GM18909 (cell line): ENCODE measurements around the gene RBM26.
"Not testable (repeated sequence)": the region's sequence is repeated elsewhere in the genome, so short reads cannot be mapped to it uniquely, and the experiment has no call there.

Experiments
- ATAC-seq: cut with Tn5 transposase; IDR thresholded peaks from one replicate; pipeline ENCODE4 v1.9.1; 2021; ENCODE audit warnings: mild to moderate bottlenecking; ENCODE audit not compliant: unreplicated experiment, poor library complexity

The RBM26 gene

DNA sequence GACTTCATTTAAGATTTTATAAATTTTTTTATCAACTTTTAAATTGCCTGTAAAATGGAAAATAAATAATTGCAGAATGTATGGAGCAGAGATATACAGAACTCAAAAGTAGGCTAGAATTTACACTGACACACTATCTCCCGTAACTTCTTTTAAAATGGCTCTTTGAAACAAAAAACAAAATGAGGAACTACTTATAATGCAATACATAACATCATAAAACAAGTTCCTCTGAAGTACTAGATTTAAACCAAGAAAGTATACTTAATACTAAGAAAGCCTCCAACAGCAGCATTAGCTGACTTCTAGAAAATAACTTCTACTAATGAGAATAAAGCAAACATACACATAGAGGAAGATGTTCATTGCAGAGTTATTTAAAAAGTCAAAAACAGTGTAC lies 17.0 kb downstream of the RBM26 start:
- no peak for ATAC-seq

DNA sequence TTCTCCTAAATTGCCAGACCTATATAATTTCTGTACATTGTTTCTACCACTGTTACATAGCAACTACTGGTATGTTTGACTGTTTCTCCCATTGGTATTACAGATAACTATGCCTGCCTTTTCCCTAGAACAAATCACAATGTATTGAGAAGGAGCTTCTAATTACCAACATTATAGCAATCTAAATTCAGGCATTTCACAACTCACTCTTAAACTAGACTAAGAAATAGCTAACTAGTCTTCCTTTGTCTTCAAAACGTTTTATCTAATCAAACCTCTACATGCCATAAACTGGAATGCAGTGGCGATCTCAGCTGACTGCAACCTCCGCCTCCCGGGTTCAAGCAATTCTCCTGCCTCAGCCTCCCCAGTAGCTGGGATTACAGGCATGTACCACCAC lies 18.2 kb downstream of the RBM26 start:
- ATAC-seq, result no peak

DNA sequence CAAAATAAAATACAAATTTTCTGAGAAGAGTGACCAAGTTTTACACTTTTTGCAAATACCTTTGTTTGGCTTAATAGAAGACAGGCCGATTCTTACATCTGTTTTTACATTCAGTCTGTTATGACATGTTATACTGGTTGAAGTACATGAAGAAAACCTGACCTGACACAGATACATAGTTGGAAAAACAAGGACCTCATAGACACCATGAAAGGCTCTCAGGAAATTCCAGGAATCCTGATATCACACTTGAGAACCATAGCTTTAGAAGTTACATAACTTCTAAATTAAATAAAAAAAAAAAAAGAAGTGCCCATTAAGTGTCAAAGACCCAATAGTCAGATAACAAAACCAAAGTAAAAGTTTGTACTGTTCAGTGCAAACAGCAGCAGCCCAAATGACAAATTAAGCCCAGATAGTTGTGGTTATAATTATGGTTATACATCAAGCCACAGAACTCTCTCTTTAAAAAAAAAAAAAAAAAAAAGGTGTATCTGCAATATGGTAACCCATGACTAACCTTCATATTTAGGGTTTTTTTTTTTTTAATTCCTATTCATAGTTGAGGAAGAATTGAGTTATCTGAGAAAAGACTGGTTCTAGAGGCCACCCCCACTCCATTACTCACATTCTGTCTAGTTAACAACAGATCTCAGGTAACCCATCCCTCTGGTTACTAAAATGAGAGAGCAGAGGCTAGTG lies 19.8 kb downstream of the RBM26 start:
- ATAC-seq, result peak; percentile 13

DNA sequence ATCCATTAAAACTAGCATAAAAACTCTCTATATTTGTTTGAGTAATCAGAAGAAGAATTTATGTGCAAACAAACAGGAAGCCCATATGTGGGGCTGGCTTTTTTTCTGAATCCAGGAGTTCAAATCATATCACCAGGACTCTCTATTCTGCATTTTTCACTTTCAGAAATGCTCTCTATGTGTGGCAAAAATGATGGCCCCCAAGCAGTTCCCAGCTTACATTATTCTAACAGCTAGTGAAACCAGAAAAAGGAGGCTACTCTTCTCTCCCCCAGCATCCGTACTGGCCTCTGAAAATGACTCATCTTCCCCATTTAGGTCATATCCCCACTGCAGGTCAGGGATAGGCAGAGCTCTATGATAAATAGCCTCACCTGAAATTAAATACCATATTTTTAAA lies 20.4 kb downstream of the RBM26 start:
- peak; percentile 95 for ATAC-seq

DNA sequence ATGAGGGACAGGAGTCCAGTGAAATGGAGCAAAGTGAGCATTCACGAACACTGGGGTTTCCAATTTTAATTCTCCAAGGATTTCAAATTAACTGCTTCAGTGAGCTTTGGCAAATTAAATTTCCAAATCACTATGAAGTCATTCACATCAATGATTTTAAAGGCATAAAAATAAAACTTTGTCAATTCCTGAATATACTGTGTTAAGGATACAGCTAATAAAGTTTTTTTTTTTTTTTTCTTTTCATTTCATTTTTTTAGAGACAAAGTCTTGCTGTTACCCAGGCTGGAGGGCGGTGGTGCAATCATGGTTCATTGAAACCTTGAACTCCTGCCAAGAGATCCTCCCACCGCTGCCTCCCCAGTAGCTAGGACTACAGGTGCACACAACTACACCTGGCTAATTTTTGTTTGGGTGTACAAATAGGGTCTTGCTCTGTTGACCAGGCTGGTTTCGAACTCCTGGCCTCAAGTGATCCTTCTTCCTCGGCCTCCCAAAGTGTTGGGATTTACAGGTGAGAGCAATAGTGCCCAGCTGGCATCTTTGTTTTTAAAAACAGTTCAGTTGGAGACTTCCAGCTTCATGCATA lies 21.9 kb downstream of the RBM26 start:
- no peak for ATAC-seq

DNA sequence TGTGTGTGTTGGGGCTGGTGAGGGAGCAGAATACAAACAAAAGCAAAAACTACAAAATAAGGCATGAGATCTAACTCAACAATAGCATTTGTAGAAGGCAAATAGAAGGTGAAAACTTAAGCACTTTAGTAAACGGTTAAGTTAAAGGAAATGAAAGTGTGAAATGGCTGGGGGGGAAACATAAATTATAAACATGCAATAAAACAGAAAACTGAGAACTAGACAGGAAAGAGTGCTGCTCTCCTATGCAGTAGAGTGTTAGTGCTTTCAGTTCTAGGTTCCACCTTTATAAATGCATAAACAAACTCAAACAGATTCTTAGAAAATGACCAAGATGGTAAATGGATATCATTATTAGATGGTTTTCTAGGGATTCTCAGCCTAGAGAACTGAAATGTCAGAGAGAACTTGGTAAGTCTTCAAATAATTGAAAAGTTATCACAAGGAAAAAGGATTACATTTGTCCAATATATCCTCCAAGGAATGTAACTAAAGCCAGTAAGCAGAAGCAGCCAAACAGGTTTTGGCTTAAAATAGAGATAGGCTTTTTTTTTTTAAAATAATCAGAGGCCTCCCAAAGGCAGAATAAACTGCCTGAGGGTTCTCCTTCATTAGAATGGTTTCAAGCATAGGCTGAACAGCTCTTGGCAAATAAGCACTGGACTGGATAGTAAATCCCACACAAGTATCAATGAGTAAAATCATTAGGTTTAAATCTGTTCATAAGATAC lies 23.3 kb downstream of the RBM26 start:
- ATAC-seq, result peak; percentile 54

DNA sequence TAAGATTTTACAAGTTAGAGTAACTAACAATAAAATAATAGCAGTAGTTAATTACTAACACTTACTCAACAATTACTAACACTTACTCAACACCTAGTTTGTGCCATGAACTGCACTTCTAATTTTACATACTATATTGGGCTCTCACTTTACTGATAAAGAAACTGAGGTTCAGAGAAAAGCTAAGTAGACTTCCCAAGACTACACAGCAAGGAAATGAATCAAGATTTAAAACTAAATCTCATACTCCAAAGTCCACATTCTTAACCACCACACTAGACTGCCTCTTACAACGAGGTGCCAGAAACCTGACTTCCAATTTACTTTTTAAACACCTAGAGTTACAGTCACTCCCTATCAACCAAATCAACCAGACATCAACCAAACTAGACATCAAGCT lies 25.1 kb downstream of the RBM26 start:
- no peak for ATAC-seq

DNA sequence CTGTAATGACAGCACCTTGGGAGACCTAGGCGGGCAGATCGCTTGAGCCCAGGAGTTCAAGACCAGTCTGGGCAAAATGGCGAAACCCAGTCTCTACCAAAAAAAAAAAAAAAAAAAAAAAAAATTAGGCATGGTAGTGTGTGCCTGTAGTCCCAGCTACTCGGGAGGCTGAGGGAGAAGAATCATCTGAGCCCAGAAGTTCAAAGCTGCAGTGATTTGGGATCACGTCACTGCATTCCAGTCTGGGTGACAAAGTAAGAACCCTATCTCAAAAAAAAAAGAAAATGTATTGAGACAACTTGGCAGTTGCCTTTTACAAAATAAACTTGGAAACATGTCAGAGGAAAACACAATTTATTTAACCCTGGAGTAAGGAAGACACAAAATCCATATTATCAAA lies 26.8 kb downstream of the RBM26 start:
- ATAC-seq, result no peak

DNA sequence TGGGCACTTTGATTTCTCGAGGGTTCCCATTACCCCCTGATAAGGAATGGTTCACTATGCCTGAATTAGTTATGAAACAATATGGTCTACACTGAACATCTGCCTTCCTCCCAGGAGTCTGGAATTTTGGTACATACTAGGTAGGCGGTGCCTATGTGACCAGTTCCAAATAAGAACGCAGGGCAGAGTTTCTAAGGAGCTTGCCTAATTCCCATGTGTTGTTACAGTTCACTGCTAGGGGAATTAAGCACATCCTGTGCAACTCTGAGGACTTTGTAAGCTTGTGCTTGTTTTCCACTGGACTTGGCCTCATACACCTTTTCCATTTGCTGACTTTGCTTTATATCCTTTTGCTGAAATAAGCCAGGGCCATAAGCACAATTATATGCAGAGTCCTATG lies 29.2 kb downstream of the RBM26 start:
- no peak for ATAC-seq

DNA sequence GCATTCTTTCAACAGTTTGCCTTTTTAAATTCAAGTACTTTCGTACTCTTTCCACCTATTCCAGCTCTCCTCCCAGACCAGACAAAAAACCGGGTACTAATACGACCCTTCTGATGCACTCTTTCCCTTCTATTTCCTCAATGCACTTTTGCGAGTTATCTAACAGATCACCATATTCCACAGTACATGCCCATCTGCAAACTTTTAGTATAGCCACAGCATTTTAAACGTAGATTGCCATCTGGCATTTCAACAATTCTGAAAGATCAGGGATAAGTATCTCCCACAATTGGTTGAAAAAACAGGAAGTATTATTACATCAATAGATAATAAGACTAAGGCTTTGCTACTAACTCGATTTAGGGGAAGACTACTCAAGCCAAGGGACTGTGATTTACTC lies 31.5 kb downstream of the RBM26 start:
- no peak for ATAC-seq

DNA sequence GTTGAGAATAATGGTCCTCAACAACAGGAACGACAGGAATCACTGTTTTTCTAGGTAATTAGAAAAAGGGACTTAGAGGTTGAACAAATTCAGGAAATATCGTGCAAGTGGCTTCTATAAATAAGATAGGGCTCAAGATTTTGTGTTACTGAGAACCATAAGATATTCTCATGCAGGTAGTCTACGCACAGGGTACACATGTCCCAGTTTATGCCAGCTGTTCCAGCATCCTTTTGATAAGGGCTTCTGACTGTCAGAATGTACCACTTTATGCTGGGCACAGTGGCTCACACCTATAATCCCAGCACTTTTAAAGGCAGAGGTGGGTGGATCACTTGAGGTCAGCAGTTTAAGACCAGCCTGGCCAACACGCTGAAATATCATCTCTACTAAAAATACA lies 32.1 kb downstream of the RBM26 start:
- no peak for ATAC-seq

DNA sequence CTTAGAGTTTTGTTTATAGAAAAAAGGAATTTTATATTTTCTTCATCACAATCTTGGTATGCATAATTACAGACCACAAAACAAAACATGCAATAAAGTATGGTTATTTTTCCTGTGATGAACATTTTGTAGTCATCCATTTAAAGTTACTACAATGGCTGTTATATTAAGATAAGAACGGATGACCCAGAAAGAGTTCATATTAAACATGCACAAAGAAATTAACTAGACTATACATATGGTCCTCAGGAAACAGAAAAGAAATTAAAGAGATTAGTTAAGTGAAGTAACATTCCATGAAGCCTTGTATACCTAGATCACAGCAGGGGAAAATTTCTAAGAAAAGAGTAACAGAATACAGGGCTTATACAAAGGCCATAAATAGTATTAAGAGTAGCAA lies 36.8 kb downstream of the RBM26 start:
- ATAC-seq, result no peak

DNA sequence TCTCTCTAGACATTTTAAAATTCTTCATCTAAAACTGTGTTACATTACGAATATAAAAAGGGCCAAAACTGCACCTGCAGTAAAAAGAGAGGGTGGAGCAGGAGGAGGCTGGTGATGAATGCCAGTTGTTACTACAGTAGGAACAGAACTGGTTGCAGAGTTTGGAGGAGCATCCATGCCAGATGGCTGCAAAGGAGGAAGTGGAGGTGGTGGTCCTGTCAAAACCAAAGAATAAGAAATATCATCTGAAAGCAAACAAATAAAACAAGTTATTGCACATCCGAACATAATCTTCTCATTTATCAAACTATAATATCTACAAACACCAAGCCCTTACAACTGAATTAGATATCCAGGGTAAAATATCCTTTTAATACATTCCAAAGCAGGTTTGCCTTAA lies 40.1 kb downstream of the RBM26 start:
- no peak for ATAC-seq

DNA sequence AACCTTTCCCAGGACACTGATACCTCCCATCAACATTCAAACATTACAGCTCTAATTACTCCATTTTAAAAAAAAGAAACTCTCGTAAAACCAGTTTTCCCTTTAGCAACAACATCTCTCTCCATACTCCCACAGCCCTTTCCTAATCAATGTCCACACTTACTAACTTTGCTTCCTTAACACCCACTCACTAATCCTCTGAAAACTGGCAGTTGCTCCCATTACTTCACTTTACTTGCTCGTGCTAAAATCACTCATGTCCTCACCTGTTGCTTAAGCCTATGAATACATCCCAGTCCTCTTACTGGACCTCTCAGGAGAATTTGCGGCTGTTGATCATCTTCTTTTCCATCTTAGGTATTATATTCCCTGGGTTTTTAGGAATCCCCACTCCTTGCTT lies 44.8 kb downstream of the RBM26 start:
- no peak for ATAC-seq

DNA sequence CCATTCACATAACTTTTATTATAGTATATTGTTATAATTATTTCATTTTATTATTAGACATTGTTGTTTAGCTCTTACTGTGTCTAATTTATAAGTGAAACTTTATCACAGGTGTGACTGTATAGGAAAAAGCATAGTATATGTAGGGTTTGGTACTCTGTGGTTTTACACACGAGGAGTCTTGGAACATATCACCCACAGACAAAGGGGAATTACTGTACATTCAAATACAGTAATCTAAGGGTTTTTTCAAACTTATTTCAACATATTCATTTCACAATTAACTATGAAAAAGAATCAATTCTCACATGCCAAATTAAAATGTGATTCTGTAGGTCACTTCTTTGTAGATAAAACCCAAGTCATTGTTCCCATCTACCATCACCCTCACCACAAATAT lies 46.0 kb downstream of the RBM26 start:
- no peak for ATAC-seq

DNA sequence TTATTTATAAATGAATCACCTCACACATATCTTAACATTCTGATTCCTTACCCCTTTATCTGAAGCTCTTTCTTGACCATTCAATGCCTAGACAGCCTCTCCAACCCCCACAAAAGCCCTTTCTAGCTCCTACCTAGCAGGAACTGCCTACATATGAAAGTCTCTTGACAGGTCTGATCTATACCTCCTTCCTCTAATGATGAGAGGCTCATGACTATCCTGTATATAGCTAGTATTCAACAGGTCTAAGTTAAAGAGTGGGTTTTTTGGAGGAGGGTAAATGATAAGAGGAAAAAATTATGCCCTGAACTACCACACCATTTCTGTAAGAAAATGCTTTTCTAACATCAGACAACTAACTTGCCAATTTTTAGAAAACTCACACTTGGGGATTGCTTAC lies 47.0 kb downstream of the RBM26 start:
- no peak for ATAC-seq

DNA sequence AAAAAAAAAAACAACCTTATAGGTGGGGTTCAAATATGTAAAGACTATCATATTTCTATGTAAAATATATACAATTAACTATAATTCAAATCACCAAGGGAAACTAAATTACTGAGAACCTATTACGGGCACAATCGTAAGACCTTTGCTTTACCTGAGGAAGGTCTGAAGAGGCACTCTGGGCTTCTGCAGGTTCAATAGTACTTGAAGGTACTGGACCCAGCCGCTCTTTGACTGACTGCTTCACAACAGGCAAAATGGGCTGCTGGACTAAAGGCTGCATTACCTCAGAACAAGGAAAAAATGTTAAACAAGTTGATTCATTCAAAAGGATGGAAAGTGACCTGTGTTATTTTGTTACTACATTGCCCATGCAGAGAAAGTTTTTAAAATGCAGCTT lies 51.8 kb downstream of the RBM26 start:
- ATAC-seq, result no peak

DNA sequence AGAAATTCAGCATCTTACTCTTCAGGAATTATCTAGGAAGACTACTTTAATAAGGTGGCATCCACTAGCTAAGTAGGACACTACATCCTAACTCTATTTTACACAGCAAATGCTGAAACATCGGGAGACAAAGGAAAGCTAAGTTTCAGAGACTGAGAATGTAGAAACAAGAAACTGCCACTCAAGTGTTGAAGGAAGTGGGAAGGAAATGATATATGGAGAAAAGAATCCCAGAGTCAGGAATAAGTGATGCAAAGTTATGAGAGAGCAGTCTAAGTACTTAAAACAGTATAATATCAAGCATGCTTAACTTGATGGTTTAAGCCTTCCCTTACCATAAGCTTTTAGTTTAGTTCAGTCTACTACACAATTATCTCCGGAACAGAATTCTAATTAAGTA lies 52.4 kb downstream of the RBM26 start:
- no peak for ATAC-seq

DNA sequence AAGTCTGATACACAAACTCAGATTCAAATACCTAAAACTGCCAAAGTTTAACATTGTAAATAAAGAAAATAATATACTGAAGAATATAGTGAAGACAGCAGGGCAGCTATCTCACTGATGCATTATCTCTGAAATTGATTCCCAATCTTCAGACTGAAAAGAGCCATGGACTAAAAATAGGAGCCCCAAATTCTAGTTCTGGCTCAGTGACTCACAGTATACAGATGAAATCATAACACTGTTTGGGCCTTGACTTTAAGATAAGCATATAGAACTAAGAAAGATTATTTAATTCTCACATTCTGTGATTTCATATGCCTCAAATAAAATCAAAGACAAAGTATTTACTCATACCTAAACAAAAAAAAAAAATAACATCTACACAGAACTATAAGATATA lies 53.9 kb downstream of the RBM26 start:
- ATAC-seq, result no peak

DNA sequence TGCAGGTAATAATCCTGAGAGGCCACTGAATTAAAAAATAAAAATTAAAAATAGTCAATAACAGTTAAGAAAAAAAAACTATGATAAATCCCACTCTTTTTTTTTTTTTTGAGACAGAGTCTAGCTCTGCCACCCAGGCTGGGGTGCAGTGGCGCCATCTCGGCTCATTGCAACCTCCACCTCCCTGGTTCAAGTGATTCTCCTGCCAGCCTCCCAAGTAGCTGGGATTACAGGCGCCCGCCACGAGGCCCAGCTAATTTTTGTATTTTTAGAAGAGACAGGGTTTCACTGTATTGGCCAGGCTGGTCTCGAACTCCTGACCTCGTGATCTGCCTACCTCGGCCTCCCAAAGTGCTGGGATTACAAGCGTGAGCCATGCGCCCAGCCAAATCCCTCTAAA lies 56.4 kb downstream of the RBM26 start:
- ATAC-seq, result not testable (repeated sequence)

DNA sequence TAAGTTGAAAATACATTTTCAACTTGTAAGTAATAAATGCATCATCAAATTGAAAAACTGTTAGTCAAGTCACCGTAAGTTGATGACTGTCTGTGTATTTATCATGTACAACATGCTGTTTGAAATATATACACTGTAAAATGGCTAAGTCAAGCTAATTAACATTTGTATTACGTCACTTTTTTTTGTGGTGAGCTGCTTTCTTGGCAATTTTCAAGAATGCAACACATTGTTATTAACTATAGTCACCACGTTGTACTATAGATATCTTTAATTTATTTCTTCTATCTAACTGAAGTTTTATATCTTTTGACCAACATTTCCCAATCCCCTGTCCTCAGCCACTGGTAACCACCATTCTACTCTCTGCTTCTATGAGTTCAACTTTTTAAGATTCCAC lies 57.0 kb downstream of the RBM26 start:
- no peak for ATAC-seq
